Colon (tissue), 2 donors: ENCODE data around the gene MRPL14.

Source experiments
- FAIRE-seq: peaks from 2 replicates; lab custom pipeline; 2012; peaks lifted over from hg19 to GRCh38; lab: Jason Lieb, UNC
- donor health status: control.
- donor health status: control.

The MRPL14 gene

DNA sequence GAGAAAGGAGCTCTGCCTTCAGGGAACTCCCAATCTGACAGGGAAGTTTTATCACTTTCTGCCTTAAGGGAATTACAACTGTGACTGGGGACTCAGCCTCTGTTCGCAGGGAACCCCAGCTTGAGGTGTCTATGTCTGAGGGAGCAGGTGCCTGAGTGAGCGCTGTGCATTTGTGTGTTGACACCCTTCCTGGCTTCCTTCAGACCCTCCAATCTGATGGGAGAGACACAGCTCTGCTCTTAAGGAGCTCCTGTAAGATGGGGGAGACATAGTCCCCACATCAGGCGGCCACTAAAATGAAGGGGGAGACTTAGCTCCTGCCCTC is 62.3 kb downstream of the MRPL14 start:
- FAIRE-seq: no peak

DNA sequence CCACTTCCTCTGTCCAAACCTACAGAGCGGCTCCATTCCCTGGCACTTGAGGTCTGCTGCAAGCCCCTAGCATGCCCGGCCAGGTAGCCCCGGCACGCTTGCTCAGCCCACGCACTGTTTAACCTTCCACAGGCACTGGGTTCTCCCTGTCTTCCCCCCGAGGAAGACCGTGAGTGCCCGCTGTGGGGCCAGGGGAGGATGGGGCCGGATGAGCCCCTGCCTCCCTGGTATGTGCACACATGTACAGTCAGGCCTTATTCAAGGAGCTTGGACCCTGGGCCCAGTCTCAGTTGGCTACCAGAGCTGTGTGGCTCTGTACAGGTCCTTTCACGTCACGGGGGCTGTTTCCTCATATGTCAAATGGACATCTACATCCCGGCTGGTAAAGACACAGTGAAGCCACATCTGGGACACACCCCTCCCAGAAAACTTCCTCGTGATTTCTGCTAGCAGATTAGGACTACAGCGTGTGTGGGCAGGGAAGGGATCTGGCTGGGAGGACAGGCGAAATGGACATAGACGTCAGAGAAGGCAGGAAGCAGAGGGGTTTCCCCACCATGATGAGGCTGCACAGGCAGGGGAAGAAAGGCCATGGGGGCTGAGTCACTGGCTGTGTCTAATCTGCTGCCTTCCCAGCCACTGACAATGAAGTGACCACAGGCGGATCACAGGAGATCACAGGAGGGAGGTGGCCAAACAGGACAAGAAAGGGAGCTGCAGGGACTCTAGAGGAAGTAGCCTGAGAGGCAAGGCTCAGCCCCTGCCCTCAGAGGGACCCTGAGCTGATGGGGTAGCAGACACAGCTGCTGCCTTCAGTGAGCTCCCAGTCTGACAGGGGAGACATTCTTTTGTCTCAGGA is 62.9 kb downstream of the MRPL14 start:
- no peak for FAIRE-seq

DNA sequence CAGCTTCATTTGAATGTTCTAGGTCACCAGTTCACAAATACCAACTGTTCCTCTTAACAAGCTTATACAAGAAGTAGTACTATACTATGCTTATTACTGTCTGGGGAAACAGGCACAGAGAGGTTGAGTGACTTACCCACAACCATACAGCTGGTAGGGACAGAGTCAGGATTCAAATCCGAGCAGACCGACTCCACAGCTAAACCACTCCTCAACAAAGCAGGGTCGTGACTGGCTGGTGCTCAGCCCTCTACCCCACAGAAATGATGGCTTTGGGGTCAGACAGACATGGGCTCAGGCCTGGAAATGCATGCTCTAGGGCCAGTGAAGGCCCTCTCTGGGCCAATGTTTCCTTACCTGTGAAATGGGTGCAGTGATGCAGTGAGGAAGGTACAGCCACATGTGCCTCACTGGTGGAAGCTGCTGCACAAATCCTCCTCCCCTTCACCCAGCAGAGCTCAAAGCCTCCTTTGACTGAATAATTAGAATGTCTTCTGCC is 63.6 kb downstream of the MRPL14 start:
- FAIRE-seq: no peak
